Ishikawa (cell line): ENCODE results near the gene PDGFB.

Experiments used
- CEBPB ChIP-seq: IDR thresholded peaks from 2 replicates; pipeline ENCODE4 v1.6.1; 2012
- EP300 ChIP-seq: IDR thresholded peaks from 2 replicates; pipeline ENCODE4 v1.6.1; 2012; ENCODE audit warnings: borderline replicate concordance
- NFIC ChIP-seq: IDR thresholded peaks from 2 replicates; pipeline ENCODE4 v1.6.1; 2012
- RAD21 ChIP-seq: IDR thresholded peaks from 2 replicates; pipeline ENCODE4 v1.6.1; 2012; ENCODE audit warnings: low read depth
- REST ChIP-seq: IDR thresholded peaks from 2 replicates; pipeline ENCODE4 v1.6.1; 2012; ENCODE audit warnings: low read depth, mild to moderate bottlenecking
- TAF1 ChIP-seq: IDR thresholded peaks from 2 replicates; pipeline ENCODE4 v1.6.1; 2012; ENCODE audit warnings: low read depth, mild to moderate bottlenecking

- TF ChIP-seq TAF1 (no peak), EP300 (no peak), RAD21 (no peak), CEBPB (no peak), REST (no peak), NFIC (no peak)
Measured at GRCh38 chr22:39252461-39253434, 8.0 kb upstream of the PDGFB start.
